ENCODE results near the gene MRPL34.

MRPL34 gene

DNA sequence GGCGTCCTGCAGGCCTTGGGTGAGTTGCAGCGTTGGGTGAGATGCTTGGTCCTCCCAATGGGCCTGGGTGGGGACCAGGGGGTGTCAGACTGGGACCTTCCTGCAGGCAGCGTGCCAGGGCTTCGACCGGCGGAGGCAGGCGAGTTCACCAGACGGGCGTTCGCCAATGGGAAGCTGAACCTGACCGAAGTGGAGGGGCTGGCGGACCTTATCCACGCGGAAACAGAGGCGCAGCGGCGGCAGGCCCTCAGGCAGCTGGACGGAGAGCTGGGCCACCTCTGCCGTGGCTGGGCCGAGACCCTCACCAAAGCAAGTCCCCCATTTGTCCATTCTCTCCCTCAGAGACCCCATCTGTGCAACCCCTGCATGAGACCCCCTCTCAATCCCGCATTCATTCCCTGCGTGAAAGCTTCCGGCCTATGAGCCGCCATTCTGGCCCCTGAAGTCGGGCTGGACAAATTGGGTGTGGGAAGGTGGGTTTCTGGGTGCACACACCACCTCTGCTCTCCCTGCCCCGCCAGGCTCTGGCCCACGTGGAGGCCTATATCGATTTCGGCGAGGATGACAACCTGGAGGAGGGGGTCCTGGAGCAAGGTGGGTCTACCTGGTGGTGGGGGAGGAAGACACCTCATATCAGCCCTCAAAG, 32.9 kb downstream of the MRPL34 start:
- H3K36me3 ChIP-seq (ENCODE audit: insufficient read depth, low read length), result peaks cover 31% of the 10 kb centered on the region
- H3K4me1 ChIP-seq (ENCODE audit: insufficient read depth, low read length, severe bottlenecking), result peaks cover 28% of the 10 kb centered on the region
- TF ChIP-seq, protein P1, sequence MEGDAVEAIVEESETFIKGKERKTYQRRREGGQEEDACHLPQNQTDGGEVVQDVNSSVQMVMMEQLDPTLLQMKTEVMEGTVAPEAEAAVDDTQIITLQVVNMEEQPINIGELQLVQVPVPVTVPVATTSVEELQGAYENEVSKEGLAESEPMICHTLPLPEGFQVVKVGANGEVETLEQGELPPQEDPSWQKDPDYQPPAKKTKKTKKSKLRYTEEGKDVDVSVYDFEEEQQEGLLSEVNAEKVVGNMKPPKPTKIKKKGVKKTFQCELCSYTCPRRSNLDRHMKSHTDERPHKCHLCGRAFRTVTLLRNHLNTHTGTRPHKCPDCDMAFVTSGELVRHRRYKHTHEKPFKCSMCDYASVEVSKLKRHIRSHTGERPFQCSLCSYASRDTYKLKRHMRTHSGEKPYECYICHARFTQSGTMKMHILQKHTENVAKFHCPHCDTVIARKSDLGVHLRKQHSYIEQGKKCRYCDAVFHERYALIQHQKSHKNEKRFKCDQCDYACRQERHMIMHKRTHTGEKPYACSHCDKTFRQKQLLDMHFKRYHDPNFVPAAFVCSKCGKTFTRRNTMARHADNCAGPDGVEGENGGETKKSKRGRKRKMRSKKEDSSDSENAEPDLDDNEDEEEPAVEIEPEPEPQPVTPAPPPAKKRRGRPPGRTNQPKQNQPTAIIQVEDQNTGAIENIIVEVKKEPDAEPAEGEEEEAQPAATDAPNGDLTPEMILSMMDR (IDR thresholded peaks at IDR 0.05; ENCODE audit: low read length), result no peak
- TF ChIP-seq EZH2 (IDR thresholded peaks at IDR 0.05; ENCODE audit: borderline replicate concordance, low read length), result no peak
- peak overlapping the region; percentile 82 for H3K4me2 ChIP-seq (ENCODE audit: low read length)
- no peaks in the 10 kb centered on the region for H3F3A ChIP-seq (ENCODE audit: insufficient read depth, low read length)
- no peaks in the 10 kb centered on the region for H3K9me3 ChIP-seq (ENCODE audit: low read length)
- peak overlapping the region; percentile 0 for H3K27ac ChIP-seq (ENCODE audit: low read depth, low read length, poor library complexity, severe bottlenecking)
- no peaks in the 10 kb centered on the region for H4K20me1 ChIP-seq (ENCODE audit: insufficient read depth, low read length)
- H3K27me3 ChIP-seq (ENCODE audit: insufficient read depth, low read length), result no peaks in the 10 kb centered on the region
- H2AFZ ChIP-seq (ENCODE audit: low read length), result no peak overlapping the region
- peak overlapping the region; percentile 84 for H3K9ac ChIP-seq (ENCODE audit: low read length)
- H3K79me2 ChIP-seq (ENCODE audit: insufficient read depth, low read length), result no peaks in the 10 kb centered on the region
- H3K9me2 ChIP-seq (ENCODE audit: low read depth, low read length), result no peaks in the 10 kb centered on the region
- H3K4me3 ChIP-seq (ENCODE audit: low read depth, low read length, poor library complexity, severe bottlenecking), result peak overlapping the region; percentile 90

DNA sequence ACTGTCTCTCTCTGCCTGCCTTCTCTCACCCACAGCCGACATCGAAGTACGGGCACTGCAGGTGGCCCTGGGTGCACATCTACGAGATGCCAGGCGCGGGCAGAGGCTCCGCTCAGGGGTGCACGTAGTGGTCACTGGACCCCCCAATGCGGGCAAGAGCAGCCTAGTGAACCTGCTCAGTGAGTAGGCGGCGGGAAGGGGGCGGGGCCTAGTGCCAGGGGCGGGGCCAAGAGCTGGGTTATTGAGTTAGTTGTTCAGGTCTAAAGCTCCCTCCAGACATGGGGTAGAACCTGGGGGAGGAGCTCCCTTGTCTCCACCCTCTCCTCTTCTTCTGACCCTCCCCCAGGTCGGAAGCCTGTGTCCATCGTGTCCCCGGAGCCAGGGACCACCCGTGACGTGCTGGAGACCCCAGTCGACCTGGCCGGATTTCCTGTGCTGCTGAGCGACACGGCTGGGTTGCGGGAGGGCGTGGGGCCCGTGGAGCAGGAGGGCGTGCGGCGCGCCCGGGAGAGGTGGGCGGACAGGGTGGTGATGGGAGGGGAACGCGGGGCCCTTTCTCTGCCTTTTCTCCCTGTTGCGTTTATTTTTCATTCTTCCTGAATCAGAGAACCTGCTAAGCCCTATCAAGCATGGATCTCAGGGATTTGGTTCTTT, 33.5 kb downstream of the MRPL34 start:
- H3K4me1 ChIP-seq (ENCODE audit: insufficient read depth, low read length, severe bottlenecking), result peaks cover 23% of the 10 kb centered on the region
- H3K9ac ChIP-seq (ENCODE audit: low read length), result no peak overlapping the region; the same call in 1 of the 2 replicates
- H3K79me2 ChIP-seq (ENCODE audit: insufficient read depth, low read length), result no peaks in the 10 kb centered on the region
- peak overlapping the region; percentile 82 for H3K4me2 ChIP-seq (ENCODE audit: low read length)
- H3K27ac ChIP-seq (ENCODE audit: low read depth, low read length, poor library complexity, severe bottlenecking), result no peak overlapping the region
- H4K20me1 ChIP-seq (ENCODE audit: insufficient read depth, low read length), result no peaks in the 10 kb centered on the region
- H2AFZ ChIP-seq (ENCODE audit: low read length), result no peak overlapping the region
- no peaks in the 10 kb centered on the region for H3K9me3 ChIP-seq (ENCODE audit: low read length)
- no peaks in the 10 kb centered on the region for H3K27me3 ChIP-seq (ENCODE audit: insufficient read depth, low read length)
- no peaks in the 10 kb centered on the region; the same call in 1 of the 2 replicates for H3F3A ChIP-seq (ENCODE audit: insufficient read depth, low read length)
- peaks cover 36% of the 10 kb centered on the region for H3K36me3 ChIP-seq (ENCODE audit: insufficient read depth, low read length)
- H3K4me3 ChIP-seq (ENCODE audit: low read depth, low read length, poor library complexity, severe bottlenecking), result peak overlapping the region; percentile 90
- no peaks in the 10 kb centered on the region for H3K9me2 ChIP-seq (ENCODE audit: low read depth, low read length)
- TF ChIP-seq EZH2 (IDR thresholded peaks at IDR 0.05; ENCODE audit: borderline replicate concordance, low read length), result no peak
- TF ChIP-seq, protein P1 (IDR thresholded peaks at IDR 0.05; ENCODE audit: low read length), result no peak

DNA sequence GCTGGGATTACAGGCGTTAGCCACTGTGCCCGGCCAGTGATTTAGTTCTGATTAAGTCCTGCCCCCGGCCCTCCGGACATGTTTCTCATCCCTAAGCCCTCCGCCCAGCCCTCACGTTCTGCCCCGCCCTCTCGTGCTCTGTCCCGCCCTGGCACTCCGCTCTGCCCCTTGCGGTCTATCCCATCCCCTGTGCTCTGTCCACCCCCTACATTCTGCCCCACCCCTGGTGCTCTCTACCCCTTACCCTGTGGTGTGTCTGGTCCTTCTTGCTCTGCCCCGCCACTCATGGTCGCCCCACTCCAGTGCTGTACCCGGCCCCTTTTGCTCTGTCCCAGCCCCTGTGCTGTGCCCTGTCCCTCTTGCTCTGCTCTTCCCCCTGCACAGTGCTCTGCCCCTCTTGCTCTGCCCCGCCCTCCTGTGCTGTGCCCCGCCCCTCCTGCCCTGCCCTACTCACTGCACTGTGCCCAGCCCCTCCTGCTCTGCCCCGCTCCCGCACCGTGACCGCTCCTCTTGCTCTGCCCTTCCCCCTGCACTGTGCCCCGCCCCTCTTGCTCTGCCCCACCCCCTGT, 34.7 kb downstream of the MRPL34 start:
- H3K4me2 ChIP-seq (ENCODE audit: low read length), result no peak overlapping the region
- H3K27me3 ChIP-seq (ENCODE audit: insufficient read depth, low read length), result no peaks in the 10 kb centered on the region
- no peak overlapping the region for H3K27ac ChIP-seq (ENCODE audit: low read depth, low read length, poor library complexity, severe bottlenecking)
- H3K4me3 ChIP-seq (ENCODE audit: low read depth, low read length, poor library complexity, severe bottlenecking), result no peak overlapping the region
- no peaks in the 10 kb centered on the region for H3K79me2 ChIP-seq (ENCODE audit: insufficient read depth, low read length)
- H3K9me2 ChIP-seq (ENCODE audit: low read depth, low read length), result no peaks in the 10 kb centered on the region
- H3K4me1 ChIP-seq (ENCODE audit: insufficient read depth, low read length, severe bottlenecking), result peaks cover 15% of the 10 kb centered on the region
- no peaks in the 10 kb centered on the region; the same call in 1 of the 2 replicates for H3F3A ChIP-seq (ENCODE audit: insufficient read depth, low read length)
- H3K9me3 ChIP-seq (ENCODE audit: low read length), result no peaks in the 10 kb centered on the region
- no peak overlapping the region for H3K9ac ChIP-seq (ENCODE audit: low read length)
- H3K36me3 ChIP-seq (ENCODE audit: insufficient read depth, low read length), result peaks cover 38% of the 10 kb centered on the region
- H4K20me1 ChIP-seq (ENCODE audit: insufficient read depth, low read length), result no peaks in the 10 kb centered on the region
- TF ChIP-seq, protein P1 (IDR thresholded peaks at IDR 0.05; ENCODE audit: low read length), result no peak
- TF ChIP-seq EZH2 (IDR thresholded peaks at IDR 0.05; ENCODE audit: borderline replicate concordance, low read length), result no peak
- no peak overlapping the region for H2AFZ ChIP-seq (ENCODE audit: low read length)

Data from OCI-LY1 (cell line).